Measurements from ENCODE around the gene PRKAG2. TPM values are rescaled to one million over a fixed set of nuclear protein-coding genes. Genes with fewer than 3 reads are reported as not detected.

Gene PRKAG2
- total and polyA plus RNA-seq, 2 of the 13 experiments (the other 11 are each of a cell fraction or from before 2014, with no cell fraction given) = 0.90 to 1.3 TPM

DNA sequence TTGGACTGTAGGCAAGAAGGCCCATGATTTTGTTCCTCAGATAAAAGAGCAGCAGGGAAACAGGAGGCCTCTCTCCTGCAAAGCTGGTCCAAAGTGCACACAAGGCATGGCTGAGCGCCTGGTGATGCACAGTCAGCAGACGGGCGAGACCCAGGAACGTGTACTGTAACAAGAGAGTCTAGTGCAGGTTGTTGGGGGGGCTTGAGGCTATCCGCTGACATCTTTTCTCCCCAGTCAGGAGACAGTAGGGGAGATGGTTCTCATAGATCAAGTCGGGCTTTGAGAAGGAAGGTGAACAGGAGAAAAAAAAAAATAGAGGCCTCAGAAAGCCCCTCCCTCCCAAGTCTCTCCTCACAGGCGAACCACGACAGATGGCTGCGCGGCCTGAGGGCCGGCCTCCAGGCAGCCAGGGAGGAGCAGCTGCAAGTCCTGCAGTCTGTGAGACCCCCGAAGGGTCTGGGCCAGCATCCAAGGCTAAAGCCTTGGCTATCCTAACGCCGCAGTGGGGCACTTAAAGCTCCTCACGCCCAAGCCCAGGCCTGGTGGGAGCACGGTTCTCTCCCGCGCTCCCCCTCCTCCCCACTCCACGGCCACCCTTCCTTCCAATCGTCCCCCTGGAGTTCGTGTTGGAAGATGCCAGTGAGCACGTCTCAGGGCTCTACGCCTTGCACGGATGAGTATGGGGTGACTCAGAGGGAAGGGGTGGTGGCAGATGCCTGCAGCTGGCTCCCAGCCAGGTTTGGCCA is 68.3 kb downstream of the PRKAG2 start (continued):
- TF ChIP-seq, protein P1, sequence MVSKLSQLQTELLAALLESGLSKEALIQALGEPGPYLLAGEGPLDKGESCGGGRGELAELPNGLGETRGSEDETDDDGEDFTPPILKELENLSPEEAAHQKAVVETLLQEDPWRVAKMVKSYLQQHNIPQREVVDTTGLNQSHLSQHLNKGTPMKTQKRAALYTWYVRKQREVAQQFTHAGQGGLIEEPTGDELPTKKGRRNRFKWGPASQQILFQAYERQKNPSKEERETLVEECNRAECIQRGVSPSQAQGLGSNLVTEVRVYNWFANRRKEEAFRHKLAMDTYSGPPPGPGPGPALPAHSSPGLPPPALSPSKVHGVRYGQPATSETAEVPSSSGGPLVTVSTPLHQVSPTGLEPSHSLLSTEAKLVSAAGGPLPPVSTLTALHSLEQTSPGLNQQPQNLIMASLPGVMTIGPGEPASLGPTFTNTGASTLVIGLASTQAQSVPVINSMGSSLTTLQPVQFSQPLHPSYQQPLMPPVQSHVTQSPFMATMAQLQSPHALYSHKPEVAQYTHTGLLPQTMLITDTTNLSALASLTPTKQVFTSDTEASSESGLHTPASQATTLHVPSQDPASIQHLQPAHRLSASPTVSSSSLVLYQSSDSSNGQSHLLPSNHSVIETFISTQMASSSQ (IDR thresholded peaks at IDR 0.05; ENCODE audit: low read depth) = no peak
- TF ChIP-seq, protein P1 (CRISPR knock-in tag; IDR thresholded peaks at IDR 0.05; ENCODE audit: borderline replicate concordance) = no peak
- TF ChIP-seq TRIM24 (CRISPR knock-in tag; IDR thresholded peaks at IDR 0.05) (no peak), TEAD3 (CRISPR knock-in tag; optimal IDR thresholded peaks at IDR 0.05; ENCODE audit: borderline replicate concordance) (peak; percentile 34), MED8 (CRISPR knock-in tag; IDR thresholded peaks at IDR 0.05; ENCODE audit: insufficient replicate concordance) (no peak), KDM1A (CRISPR knock-in tag; IDR thresholded peaks at IDR 0.05) (no peak), ARNT (IDR thresholded peaks at IDR 0.05) (no peak), ZSCAN20 (CRISPR knock-in tag; IDR thresholded peaks at IDR 0.05; ENCODE audit: borderline replicate concordance) (no peak), XRCC5 (optimal IDR thresholded peaks at IDR 0.05; ENCODE audit: low read length) (no peak), ZFY (CRISPR knock-in tag; IDR thresholded peaks at IDR 0.05) (peak; percentile 56; the same call in 1 of the 2 replicates), RXRB (CRISPR knock-in tag; IDR thresholded peaks at IDR 0.05; ENCODE audit: borderline replicate concordance) (no peak), ZNF12 (CRISPR knock-in tag; IDR thresholded peaks at IDR 0.05) (no peak), HDAC2 (CRISPR knock-in tag; IDR thresholded peaks at IDR 0.05) (peak; percentile 28; the same call in 1 of the 2 replicates), NFATC3 (CRISPR knock-in tag; IDR thresholded peaks at IDR 0.05) (no peak), HOXA7 (CRISPR knock-in tag; IDR thresholded peaks at IDR 0.05) (no peak)
- TF ChIP-seq, protein P2, sequence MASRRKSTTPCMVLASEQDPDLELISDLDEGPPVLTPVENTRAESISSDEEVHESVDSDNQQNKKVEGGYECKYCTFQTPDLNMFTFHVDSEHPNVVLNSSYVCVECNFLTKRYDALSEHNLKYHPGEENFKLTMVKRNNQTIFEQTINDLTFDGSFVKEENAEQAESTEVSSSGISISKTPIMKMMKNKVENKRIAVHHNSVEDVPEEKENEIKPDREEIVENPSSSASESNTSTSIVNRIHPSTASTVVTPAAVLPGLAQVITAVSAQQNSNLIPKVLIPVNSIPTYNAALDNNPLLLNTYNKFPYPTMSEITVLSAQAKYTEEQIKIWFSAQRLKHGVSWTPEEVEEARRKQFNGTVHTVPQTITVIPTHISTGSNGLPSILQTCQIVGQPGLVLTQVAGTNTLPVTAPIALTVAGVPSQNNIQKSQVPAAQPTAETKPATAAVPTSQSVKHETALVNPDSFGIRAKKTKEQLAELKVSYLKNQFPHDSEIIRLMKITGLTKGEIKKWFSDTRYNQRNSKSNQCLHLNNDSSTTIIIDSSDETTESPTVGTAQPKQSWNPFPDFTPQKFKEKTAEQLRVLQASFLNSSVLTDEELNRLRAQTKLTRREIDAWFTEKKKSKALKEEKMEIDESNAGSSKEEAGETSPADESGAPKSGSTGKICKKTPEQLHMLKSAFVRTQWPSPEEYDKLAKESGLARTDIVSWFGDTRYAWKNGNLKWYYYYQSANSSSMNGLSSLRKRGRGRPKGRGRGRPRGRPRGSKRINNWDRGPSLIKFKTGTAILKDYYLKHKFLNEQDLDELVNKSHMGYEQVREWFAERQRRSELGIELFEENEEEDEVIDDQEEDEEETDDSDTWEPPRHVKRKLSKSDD (CRISPR knock-in tag; IDR thresholded peaks at IDR 0.05; ENCODE audit: low read depth) = no peak
- TF ChIP-seq, protein P3, sequence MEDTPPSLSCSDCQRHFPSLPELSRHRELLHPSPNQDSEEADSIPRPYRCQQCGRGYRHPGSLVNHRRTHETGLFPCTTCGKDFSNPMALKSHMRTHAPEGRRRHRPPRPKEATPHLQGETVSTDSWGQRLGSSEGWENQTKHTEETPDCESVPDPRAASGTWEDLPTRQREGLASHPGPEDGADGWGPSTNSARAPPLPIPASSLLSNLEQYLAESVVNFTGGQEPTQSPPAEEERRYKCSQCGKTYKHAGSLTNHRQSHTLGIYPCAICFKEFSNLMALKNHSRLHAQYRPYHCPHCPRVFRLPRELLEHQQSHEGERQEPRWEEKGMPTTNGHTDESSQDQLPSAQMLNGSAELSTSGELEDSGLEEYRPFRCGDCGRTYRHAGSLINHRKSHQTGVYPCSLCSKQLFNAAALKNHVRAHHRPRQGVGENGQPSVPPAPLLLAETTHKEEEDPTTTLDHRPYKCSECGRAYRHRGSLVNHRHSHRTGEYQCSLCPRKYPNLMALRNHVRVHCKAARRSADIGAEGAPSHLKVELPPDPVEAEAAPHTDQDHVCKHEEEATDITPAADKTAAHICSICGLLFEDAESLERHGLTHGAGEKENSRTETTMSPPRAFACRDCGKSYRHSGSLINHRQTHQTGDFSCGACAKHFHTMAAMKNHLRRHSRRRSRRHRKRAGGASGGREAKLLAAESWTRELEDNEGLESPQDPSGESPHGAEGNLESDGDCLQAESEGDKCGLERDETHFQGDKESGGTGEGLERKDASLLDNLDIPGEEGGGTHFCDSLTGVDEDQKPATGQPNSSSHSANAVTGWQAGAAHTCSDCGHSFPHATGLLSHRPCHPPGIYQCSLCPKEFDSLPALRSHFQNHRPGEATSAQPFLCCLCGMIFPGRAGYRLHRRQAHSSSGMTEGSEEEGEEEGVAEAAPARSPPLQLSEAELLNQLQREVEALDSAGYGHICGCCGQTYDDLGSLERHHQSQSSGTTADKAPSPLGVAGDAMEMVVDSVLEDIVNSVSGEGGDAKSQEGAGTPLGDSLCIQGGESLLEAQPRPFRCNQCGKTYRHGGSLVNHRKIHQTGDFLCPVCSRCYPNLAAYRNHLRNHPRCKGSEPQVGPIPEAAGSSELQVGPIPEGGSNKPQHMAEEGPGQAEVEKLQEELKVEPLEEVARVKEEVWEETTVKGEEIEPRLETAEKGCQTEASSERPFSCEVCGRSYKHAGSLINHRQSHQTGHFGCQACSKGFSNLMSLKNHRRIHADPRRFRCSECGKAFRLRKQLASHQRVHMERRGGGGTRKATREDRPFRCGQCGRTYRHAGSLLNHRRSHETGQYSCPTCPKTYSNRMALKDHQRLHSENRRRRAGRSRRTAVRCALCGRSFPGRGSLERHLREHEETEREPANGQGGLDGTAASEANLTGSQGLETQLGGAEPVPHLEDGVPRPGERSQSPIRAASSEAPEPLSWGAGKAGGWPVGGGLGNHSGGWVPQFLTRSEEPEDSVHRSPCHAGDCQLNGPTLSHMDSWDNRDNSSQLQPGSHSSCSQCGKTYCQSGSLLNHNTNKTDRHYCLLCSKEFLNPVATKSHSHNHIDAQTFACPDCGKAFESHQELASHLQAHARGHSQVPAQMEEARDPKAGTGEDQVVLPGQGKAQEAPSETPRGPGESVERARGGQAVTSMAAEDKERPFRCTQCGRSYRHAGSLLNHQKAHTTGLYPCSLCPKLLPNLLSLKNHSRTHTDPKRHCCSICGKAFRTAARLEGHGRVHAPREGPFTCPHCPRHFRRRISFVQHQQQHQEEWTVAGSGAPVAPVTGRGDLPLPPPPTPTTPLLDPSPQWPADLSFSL (CRISPR knock-in tag; IDR thresholded peaks at IDR 0.05) = no peak
